Uterus (tissue), 2 donors: ENCODE data around the gene SPATS1.

Experiments used
- POLR2A ChIP-seq, 2 donors: fragments of 450-650 bp; IDR thresholded peaks; one replicate each; pipeline ENCODE4 v1.6.1; 2016; ENCODE audit warnings: antibody characterized with exemption in 2 of 2, mild to moderate bottlenecking in 1 of 2, moderate library complexity in 1 of 2
- TF ChIP-seq, protein P1 (sequence below), 4 experiments: fragments of 200-600 bp in 2 of 4; fragments of 450-650 bp in 2 of 4; sonication (generic) in 2 of 4; IDR thresholded peaks; one replicate each; pipeline ENCODE4 v1.5.1; 2016 to 2019; ENCODE audit warnings: antibody characterized with exemption in 4 of 4, mild to moderate bottlenecking in 2 of 4, moderate library complexity in 1 of 4

DNA sequence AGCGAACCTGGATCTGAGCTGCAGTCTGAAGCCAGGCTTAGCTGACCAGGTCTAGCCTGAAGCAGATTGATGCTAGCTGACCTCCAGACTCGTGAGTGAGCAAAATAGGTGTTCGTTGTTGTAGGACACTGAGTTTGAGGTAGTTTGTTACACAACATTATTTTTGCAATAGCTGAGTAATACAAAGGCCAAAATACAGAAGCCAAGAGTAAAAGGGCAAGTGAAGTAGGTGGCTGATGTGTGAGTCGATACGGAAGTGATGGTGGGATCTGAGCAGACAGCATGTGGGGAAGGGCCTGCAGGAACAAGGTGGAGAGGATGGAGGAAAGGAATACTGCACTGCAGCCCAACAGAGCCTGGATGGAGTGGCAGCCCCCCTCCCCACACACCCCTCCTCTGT lies 8.5 kb upstream of the SPATS1 start:
- TF ChIP-seq, protein P1, sequence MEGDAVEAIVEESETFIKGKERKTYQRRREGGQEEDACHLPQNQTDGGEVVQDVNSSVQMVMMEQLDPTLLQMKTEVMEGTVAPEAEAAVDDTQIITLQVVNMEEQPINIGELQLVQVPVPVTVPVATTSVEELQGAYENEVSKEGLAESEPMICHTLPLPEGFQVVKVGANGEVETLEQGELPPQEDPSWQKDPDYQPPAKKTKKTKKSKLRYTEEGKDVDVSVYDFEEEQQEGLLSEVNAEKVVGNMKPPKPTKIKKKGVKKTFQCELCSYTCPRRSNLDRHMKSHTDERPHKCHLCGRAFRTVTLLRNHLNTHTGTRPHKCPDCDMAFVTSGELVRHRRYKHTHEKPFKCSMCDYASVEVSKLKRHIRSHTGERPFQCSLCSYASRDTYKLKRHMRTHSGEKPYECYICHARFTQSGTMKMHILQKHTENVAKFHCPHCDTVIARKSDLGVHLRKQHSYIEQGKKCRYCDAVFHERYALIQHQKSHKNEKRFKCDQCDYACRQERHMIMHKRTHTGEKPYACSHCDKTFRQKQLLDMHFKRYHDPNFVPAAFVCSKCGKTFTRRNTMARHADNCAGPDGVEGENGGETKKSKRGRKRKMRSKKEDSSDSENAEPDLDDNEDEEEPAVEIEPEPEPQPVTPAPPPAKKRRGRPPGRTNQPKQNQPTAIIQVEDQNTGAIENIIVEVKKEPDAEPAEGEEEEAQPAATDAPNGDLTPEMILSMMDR (IDR thresholded peaks at IDR 0.05), result no peak
- TF ChIP-seq POLR2A (IDR thresholded peaks at IDR 0.05), result no peak
